H1 (cell line): ENCODE results near the gene SGPP2. TPM values are rescaled to one million over a fixed set of nuclear protein-coding genes. Genes with fewer than 3 reads are reported as not detected.

Source experiments
- CTCF ChIA-PET: fragments of 300-600 bp; sonication (Branson Sonifier 250); formaldehyde crosslinking; loops from one replicate; lab custom pipeline; 2021; ENCODE audit not compliant: partially characterized antibody; lab: Charles Lee
- POLR2A ChIA-PET: fragments of 300-600 bp; sonication (Branson Sonifier 250); formaldehyde crosslinking; loops from one replicate; lab custom pipeline; 2021; ENCODE audit warnings: inconsistent platforms; ENCODE audit not compliant: partially characterized antibody; lab: Charles Lee
- DNase-seq, 2 experiments: peaks; one replicate each; pipeline versions ENCODE4 v3.0.0 to v3.0.0-alpha.2; 2010 to 2022; ENCODE audit warnings: low spot score in 2 of 2, low read depth in 1 of 2, mixed read lengths in 1 of 2
- FAIRE-seq: peaks from 2 replicates; lab custom pipeline; 2011; peaks lifted over from hg19 to GRCh38; lab: Jason Lieb, UNC
- H2AFZ ChIP-seq: 2 replicates; pipeline ENCODE4 v1.8.1; 2012; ENCODE audit warnings: low read length, inconsistent platforms
- H2AK5ac ChIP-seq: 2 replicates; pipeline ENCODE4 v1.6.1; 2013; ENCODE audit warnings: low read depth, low read length
- H2BK120ac ChIP-seq: replicated peaks from 2 replicates; pipeline ENCODE3; 2013; ENCODE audit warnings: low read depth, low read length, inconsistent platforms
- H2BK12ac ChIP-seq: 2 replicates; pipeline ENCODE4 v1.6.1; 2013; ENCODE audit warnings: low read depth, low read length
- H2BK15ac ChIP-seq: 2 replicates; pipeline ENCODE4 v1.6.1; 2013; ENCODE audit warnings: low read length
- H2BK20ac ChIP-seq: 2 replicates; pipeline ENCODE4 v1.6.1; 2013; ENCODE audit warnings: low read length
- H2BK5ac ChIP-seq: 2 replicates; pipeline ENCODE4 v1.6.1; 2013; ENCODE audit warnings: low read depth, low read length
- H3K14ac ChIP-seq: 2 replicates; pipeline ENCODE4 v1.6.1; 2013; ENCODE audit warnings: inconsistent platforms; ENCODE audit not compliant: insufficient read length
- H3K18ac ChIP-seq: 2 replicates; pipeline ENCODE4 v1.6.1; 2013; ENCODE audit warnings: low read length; ENCODE audit errors: extremely low read depth
- H3K23ac ChIP-seq: 2 replicates; pipeline ENCODE4 v1.6.1; 2013; ENCODE audit warnings: inconsistent platforms; ENCODE audit not compliant: insufficient read length
- H3K23me2 ChIP-seq: 2 replicates; pipeline ENCODE4 v1.6.1; 2013; ENCODE audit warnings: low read depth, low read length
- H3K27ac ChIP-seq: 2 replicates; pipeline ENCODE4 v1.6.1; 2011; ENCODE audit warnings: low read depth, low read length, inconsistent platforms
- H3K27me3 ChIP-seq, 4 experiments: replicated peaks in 1 of 4; 1 replicate in 1 of 4; 2 replicates in 3 of 4; pipeline versions ENCODE4 v1.6.1 to v1.8.1; 2011 to 2013; ENCODE audit warnings: low read length in 3 of 4, mild to moderate bottlenecking in 3 of 4, inconsistent platforms in 2 of 4, mixed read lengths in 2 of 4, moderate library complexity in 1 of 4; ENCODE audit not compliant: control insufficient read depth in 3 of 4, insufficient read depth in 3 of 4; ENCODE audit errors: extremely low read depth in 1 of 4
- H3K36me3 ChIP-seq, 4 experiments: 2 replicates each; pipeline versions ENCODE4 v1.6.1 to v1.8.1; 2011 to 2013; ENCODE audit warnings: mild to moderate bottlenecking in 4 of 4, low read length in 3 of 4, moderate library complexity in 2 of 4, control low read depth in 1 of 4, inconsistent platforms in 1 of 4; ENCODE audit not compliant: insufficient read depth in 4 of 4, control insufficient read depth in 2 of 4
- H3K4ac ChIP-seq: replicated peaks from 2 replicates; pipeline ENCODE3; 2013; ENCODE audit warnings: low read length, low read depth, mixed read lengths, inconsistent platforms; ENCODE audit not compliant: insufficient read length
- H3K4me1 ChIP-seq, 4 experiments: replicated peaks in 1 of 4; 1 replicate in 1 of 4; 2 replicates in 3 of 4; pipeline versions ENCODE4 v1.6.1 to v1.8.1; 2011 to 2013; ENCODE audit warnings: low read length in 3 of 4, inconsistent platforms in 2 of 4, mixed read lengths in 1 of 4; ENCODE audit not compliant: insufficient read depth in 4 of 4, control insufficient read depth in 3 of 4
- H3K4me2 ChIP-seq, 2 experiments: 2 replicates each; pipeline versions ENCODE4 v1.6.1 to v1.8.1; 2011 to 2013; ENCODE audit warnings: low read depth in 2 of 2, low read length in 2 of 2, control low read depth in 1 of 2, inconsistent platforms in 1 of 2, mild to moderate bottlenecking in 1 of 2; ENCODE audit not compliant: insufficient read depth in 1 of 2
- H3K4me3 ChIP-seq, 4 experiments: fragments of 200-600, 300-600 bp in 1 of 4; sonication (generic), shearing (Covaris generic), sonication (Bioruptor Twin) in 1 of 4; 2 replicates each; pipeline versions ENCODE4 v1.5.1 to v1.8.1; 2011 to 2016; ENCODE audit warnings: low read length in 4 of 4, low read depth in 3 of 4, control low read depth in 2 of 4, inconsistent platforms in 2 of 4, mild to moderate bottlenecking in 2 of 4, mixed read lengths in 1 of 4, moderate library complexity in 1 of 4; ENCODE audit not compliant: insufficient read depth in 2 of 4; ENCODE audit errors: extremely low read depth in 1 of 4
- H3K56ac ChIP-seq: replicated peaks from 2 replicates; pipeline ENCODE3; 2013; ENCODE audit warnings: low read depth, mild to moderate bottlenecking, mixed read lengths, low read length, inconsistent platforms; ENCODE audit not compliant: insufficient read length
- H3K79me1 ChIP-seq: 2 replicates; pipeline ENCODE4 v1.6.1; 2013; ENCODE audit warnings: low read depth, low read length, control low read depth
- H3K79me2 ChIP-seq, 2 experiments: 2 replicates each; pipeline versions ENCODE4 v1.6.1 to v1.8.1; 2012 to 2013; ENCODE audit warnings: low read length in 2 of 2, mild to moderate bottlenecking in 2 of 2, inconsistent platforms in 1 of 2; ENCODE audit not compliant: insufficient read depth in 2 of 2, control insufficient read depth in 1 of 2
- H3K9ac ChIP-seq, 4 experiments: replicated peaks in 1 of 4; 1 replicate in 1 of 4; 2 replicates in 3 of 4; pipeline versions ENCODE4 v1.6.1 to v1.8.1; 2011 to 2013; ENCODE audit warnings: low read depth in 3 of 4, low read length in 3 of 4, control low read depth in 2 of 4, mild to moderate bottlenecking in 2 of 4, moderate library complexity in 2 of 4, inconsistent platforms in 1 of 4; ENCODE audit errors: extremely low read depth in 1 of 4
- H3K9me3 ChIP-seq, 2 experiments: 2 replicates each; pipeline versions ENCODE4 v1.6.1 to v1.8.1; 2012 to 2013; ENCODE audit warnings: mild to moderate bottlenecking in 2 of 2, moderate library complexity in 2 of 2, control low read depth in 1 of 2, inconsistent platforms in 1 of 2, low read depth in 1 of 2, low read length in 1 of 2, mixed read lengths in 1 of 2; ENCODE audit not compliant: insufficient read depth in 2 of 2
- H4K20me1 ChIP-seq, 2 experiments: replicated peaks in 1 of 2; 2 replicates each; pipeline versions ENCODE3 to v1.8.1; 2011 to 2013; ENCODE audit warnings: inconsistent platforms in 2 of 2, low read length in 2 of 2, mild to moderate bottlenecking in 1 of 2; ENCODE audit not compliant: insufficient read depth in 2 of 2, control insufficient read depth in 1 of 2
- H4K5ac ChIP-seq: 2 replicates; pipeline ENCODE4 v1.6.1; 2013; ENCODE audit warnings: low read length, low read depth, mixed read lengths, inconsistent platforms; ENCODE audit not compliant: insufficient read length
- H4K8ac ChIP-seq: 2 replicates; pipeline ENCODE4 v1.8.0; 2013; ENCODE audit warnings: mild to moderate bottlenecking, moderate library complexity, low read length, inconsistent platforms; ENCODE audit not compliant: insufficient read depth; ENCODE audit errors: extremely low read depth
- H4K91ac ChIP-seq: replicated peaks from 2 replicates; pipeline ENCODE3; 2013; ENCODE audit warnings: low read length, mixed read lengths, inconsistent platforms; ENCODE audit not compliant: insufficient read length
- CTBP2 ChIP-seq: IDR thresholded peaks from 2 replicates; pipeline ENCODE4 v1.7.0; 2011; ENCODE audit warnings: borderline replicate concordance, mild to moderate bottlenecking, moderate library complexity, mixed read lengths, low read length; ENCODE audit not compliant: insufficient read depth, insufficient read length
- WGBS, 2 experiments: shearing (Covaris generic) in 1 of 2; methylation state at CpG; one replicate each; pipeline versions ENCODE4 v1.1.6 to v1.1.7; 2013 to 2015; ENCODE audit warnings: low lambda C conversion rate in 2 of 2, mixed read lengths in 2 of 2, inconsistent platforms in 1 of 2, low coverage in 1 of 2, missing lambda C conversion rate in 1 of 2; ENCODE audit not compliant: insufficient replicate concordance in 2 of 2, insufficient coverage in 1 of 2, insufficient read length in 1 of 2; ENCODE audit errors: extremely low coverage in 1 of 2, missing lambda C conversion rate in 1 of 2; 5-methylcytosine and 5-hydroxymethylcytosine counted together
- polyA plus RNA-seq, 7 experiments: library from polyadenylated mRNA; depleted of rRNA in 3 of 7; stranded (reverse) in 5 of 7; unstranded in 2 of 7; fragments of >200 nt in 5 of 7; fragments of 200-250 nt in 2 of 7; gene quantifications; 1 replicate in 5 of 7; 2 replicates in 1 of 7; 4 replicates in 1 of 7; pipeline versions ENCODE4 v1.2.1 to v1.2.3, GENCODE V29; 2011 to 2013; ENCODE audit warnings: missing spikeins in 2 of 7, mixed read lengths in 2 of 7
- total RNA-seq: library from RNA; stranded (reverse); fragmentation: NEBNext Ultra II Directional; extraction: Animal tissue kit (Norgen Biotek cat#: 25700); gene quantifications from 2 replicates; pipeline ENCODE4 v1.2.1, GENCODE V29; 2021
- TF ChIP-seq, protein P1 (sequence below): IDR thresholded peaks from 2 replicates; pipeline ENCODE4 v1.6.1; 2012; ENCODE audit warnings: low read length, inconsistent platforms

The SGPP2 gene
- total and polyA plus RNA-seq, 2 of the 8 experiments (the other 6 are each of a cell fraction or from before 2014, with no cell fraction given), result 0.29 TPM; not detected in 1

- Histone ChIP-seq H3K4me1 (no peaks in the 10 kb centered on the region), H3K79me2 (no peaks in the 10 kb centered on the region), H3K56ac (no peak overlapping the region), H3K9ac (no peak overlapping the region), H3K9me3 (peaks cover 0 to 5% of the 10 kb centered on the region in 2 experiments; a peak in 1 of 4 replicates), H3K79me1 (no peaks in the 10 kb centered on the region), H3K18ac (no peak overlapping the region), H3K4me2 (no peak overlapping the region), H3K4me3 (no peak overlapping the region), H2BK5ac (no peak overlapping the region), H3K23me2 (no peaks in the 10 kb centered on the region), H3K36me3 (no peaks in the 10 kb centered on the region), H4K20me1 (no peaks in the 10 kb centered on the region), H2AFZ (no peak overlapping the region), H2BK15ac (no peak overlapping the region), H2BK12ac (no peak overlapping the region), H4K91ac (no peak overlapping the region), H4K8ac (no peak overlapping the region), H4K5ac (no peak overlapping the region), H2BK20ac (no peak overlapping the region), H3K4ac (no peak overlapping the region), H2AK5ac (no peak overlapping the region), H3K27ac (no peak overlapping the region), H3K23ac (no peak overlapping the region), H2BK120ac (no peak overlapping the region), H3K14ac (no peak overlapping the region), H3K27me3 (no peaks in the 10 kb centered on the region)
- no peak for DNase-seq
- FAIRE-seq, result no peak
- 94 to 100% methylated on average over 1 to 2 of the region's 2 CpGs for WGBS, 2 experiments
- ChIA-PET CTCF (no interaction called here), POLR2A (no interaction called here)
- TF ChIP-seq, protein P1, sequence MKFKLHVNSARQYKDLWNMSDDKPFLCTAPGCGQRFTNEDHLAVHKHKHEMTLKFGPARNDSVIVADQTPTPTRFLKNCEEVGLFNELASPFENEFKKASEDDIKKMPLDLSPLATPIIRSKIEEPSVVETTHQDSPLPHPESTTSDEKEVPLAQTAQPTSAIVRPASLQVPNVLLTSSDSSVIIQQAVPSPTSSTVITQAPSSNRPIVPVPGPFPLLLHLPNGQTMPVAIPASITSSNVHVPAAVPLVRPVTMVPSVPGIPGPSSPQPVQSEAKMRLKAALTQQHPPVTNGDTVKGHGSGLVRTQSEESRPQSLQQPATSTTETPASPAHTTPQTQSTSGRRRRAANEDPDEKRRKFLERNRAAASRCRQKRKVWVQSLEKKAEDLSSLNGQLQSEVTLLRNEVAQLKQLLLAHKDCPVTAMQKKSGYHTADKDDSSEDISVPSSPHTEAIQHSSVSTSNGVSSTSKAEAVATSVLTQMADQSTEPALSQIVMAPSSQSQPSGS, result no peak
- no peak for TF ChIP-seq CTBP2
These were observed 43.9 kb upstream of the SGPP2 start for GRCh38 chr2:222380456-222380855.
